ENCODE results near the gene C22orf39.
"Not testable (repeated sequence)": the region's sequence is repeated elsewhere in the genome, so short reads cannot be mapped to it uniquely, and the experiment has no call there.

C22orf39 gene

DNA sequence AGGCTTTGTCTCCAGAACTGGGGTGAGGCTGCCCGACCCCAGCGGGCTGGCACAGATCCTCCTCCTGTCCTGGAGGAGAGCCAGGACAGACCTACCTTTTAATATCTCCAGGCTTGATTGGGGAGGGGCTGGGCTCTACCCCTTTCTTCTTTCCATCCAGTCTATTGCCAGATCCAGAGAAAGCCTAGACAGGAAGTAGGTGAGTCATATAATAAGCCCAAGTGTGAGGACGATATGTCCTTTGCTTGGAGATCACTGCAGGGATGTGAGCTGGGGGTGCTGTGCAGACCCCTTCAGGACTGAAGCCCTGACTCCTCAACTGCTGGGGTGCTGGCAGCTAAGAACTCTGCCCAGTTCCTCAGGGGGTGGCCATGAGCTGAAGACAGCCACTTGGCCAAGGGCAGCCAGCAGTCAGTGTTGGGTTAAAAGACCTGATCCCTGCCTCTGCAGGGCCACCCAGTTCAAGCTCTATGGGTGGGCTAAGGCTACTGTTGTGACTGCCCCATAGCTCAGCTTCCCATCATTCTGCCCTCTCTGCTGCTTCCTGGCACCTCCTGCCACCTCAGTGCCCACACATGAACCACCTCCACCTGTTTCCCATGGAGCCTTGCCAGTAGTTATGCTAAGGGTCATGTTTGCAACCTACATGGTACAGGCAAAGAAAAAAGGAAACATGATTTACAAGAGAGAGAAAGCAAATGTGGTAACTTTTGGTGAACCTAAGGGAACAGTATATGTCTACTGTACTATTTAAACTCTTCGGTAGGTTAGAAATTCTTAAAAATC is 8.3 kb upstream of the C22orf39 start:
- in situ Hi-C loops (cut with MboI; ENCODE audit: low sequenced_read_pairs) = loop anchor here (25.0 kb wide), 1 partner anchor 493 kb away; no protein-coding TSS in a partner anchor

- in situ Hi-C loops (cut with MboI; ENCODE audit: low sequenced_read_pairs) = loop anchor here (25.0 kb wide), 1 partner anchor 493 kb away; no protein-coding TSS in a partner anchor
Observed at GRCh38 chr22:19455033-19455432, 7.5 kb upstream of the C22orf39 start.

DNA sequence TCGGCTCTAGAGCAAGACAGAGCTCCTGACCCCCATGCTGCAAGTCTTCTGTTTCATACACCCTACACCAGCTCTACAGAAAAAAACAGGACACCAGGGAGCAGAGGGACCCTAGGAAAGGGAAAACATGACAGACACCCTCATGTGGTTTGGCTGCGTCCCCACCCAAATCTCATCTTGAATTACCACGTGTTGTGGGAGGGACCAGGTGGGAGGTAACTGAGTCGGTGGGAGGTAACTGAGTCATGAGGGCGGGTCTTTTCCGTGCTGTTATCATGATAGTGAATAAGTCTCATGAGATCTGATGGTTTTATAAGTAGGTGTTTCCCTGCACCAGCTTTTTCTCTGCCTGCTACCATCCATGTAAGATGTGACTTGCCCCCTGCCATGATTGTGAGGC is 6.6 kb upstream of the C22orf39 start:
- in situ Hi-C loops (cut with MboI; ENCODE audit: low sequenced_read_pairs) = loop anchor here (25.0 kb wide), 1 partner anchor 492 kb away; no protein-coding TSS in a partner anchor

GRCh38 chr22:19453718-19454117 is 6.2 kb upstream of the C22orf39 start:
- in situ Hi-C loops (cut with MboI; ENCODE audit: low sequenced_read_pairs) = loop anchor here (25.0 kb wide), 1 partner anchor 491 kb away; no protein-coding TSS in a partner anchor

DNA sequence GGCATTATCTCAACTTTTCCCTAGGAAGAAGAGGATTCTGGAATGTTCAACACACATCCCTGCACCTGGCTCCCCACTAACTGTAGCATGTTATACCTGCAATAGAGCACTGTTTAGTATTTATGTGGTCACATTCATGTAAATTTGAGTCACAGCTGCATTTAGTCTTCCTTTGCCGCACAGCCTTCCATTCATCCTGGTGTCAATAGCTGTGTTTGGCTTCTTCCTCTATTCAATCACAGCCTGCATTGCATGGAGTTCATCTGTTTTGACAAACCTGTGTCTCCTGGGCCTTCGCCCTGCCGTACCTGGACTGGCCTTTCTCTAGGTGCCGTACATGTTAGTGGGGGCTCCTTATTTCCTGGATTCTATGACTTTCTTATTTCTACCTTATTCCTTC is 4.1 kb upstream of the C22orf39 start:
- in situ Hi-C loops (cut with MboI; ENCODE audit: low sequenced_read_pairs) = loop anchor here (25.0 kb wide), 1 partner anchor 489 kb away; no protein-coding TSS in a partner anchor

- in situ Hi-C loops (cut with MboI; ENCODE audit: low sequenced_read_pairs) = loop anchor here (25.0 kb wide), 1 partner anchor 488 kb away; no protein-coding TSS in a partner anchor
Observed at GRCh38 chr22:19450363-19451175, 3.1 kb upstream of the C22orf39 start.

DNA sequence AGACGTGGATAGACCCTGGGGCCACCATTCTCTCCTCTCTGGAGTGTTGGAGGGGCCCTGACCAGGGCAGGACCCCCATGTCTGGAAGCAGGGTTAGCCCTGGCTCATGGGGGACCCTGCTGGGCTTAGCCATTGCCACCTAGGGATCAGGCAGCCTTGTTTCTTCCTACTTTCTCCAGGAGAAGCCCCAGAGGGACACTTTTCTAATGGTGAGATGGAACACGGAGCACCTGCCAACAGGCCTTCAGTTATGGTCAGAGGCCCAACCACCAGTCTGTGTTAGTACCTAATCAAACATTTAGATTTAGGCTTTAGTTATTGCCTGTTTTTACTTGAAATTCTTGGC is 1.9 kb upstream of the C22orf39 start:
- in situ Hi-C loops (cut with MboI; ENCODE audit: low sequenced_read_pairs) = no loop called here

GRCh38 chr22:19448739-19449421 is 1.4 kb upstream of the C22orf39 start:
- in situ Hi-C loops (cut with MboI; ENCODE audit: low sequenced_read_pairs) = no loop called here

DNA sequence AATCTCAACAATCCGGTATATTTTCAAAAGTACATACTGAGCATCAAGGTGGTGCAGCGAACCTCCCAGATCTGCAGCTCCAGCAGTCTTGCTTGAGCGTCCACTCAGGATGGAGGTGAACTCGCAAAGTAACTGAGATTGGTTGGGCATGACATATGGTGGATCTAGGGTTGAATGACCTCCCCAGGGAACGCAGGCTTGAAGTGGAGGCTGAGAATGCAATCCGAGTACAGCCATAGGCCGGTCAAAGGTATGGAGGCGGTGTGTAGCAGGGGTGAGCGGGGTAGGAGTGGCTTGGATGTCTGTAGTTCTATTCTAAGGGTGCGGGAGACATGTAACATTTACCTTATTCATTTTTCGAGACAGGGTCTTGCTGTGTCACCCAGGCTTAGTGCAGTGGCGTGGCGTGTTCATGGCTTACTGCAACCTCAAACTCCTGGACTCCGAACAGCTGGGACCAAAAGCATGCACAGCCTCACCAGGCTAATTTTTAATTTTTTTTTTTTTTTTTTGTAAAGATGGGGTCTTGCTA is 631 bp upstream of the C22orf39 start:
- in situ Hi-C loops (cut with MboI; ENCODE audit: low sequenced_read_pairs) = no loop called here

DNA sequence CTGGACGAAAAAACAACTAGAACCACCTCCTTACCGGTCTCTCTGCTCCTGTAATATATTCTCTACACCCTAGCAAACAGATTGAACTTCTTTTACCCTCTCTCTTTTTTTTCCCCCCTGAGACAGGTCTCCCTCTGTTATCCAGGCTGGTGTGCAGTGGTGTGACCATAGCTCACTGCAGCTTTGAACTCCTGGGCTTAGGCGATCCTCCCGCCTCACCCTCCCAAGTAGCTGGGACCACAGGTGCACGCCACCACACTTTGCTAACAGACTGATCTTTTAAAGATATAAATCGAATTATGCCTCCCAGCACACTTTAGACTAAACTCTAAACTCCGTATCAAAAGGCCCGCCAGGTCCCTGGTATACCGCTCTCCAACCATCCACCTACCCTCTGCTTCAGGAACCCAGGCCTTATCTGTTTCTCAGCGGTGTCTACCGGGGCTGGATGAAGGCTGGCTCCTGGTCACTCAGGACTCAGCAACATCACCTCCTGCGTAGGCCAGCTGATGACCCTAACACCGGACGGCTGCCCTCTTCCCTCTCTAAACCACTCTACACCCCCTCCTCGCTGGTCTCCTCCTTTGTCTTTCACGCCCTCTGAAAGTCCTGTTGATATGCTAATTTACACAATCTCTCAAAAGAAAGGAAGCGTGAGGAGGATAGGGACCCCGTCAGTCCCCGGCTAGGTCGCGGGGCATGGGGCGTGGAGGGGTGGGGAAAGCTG is 745 bp downstream of the C22orf39 start:
- in situ Hi-C loops (cut with MboI; ENCODE audit: low sequenced_read_pairs) = no loop called here

DNA sequence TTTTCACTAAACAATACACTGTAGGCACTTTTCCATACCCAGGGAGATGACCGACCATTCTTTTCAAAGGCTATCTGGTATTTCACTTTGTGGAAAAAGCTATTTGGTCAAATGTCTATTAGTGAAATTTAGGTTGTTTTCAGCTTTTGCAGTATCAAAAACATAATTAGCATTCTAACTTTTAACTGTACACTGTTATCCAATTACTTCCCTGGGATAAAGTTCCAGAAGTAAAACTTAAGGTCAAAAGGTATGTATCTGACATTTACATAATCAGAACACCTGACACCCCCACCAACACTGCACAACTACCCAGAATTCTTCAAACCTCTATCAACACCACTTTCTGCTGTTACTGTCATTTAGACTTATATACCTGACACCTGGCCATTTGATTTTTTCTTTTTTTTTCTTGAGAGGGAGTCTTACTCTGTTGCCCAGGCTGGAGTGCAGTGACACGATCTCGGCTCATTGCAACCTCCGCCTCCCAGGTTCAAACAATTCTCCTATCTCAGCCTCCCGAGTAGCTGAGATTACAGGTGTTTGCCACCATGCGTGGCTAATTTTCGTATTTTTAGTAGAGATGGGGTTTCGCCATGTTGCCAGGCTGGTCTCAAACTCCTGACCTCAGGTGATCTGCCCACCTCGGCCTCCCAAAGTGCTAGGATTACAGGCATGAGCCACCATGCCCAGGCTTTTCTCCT is 2.1 kb downstream of the C22orf39 start:
- in situ Hi-C loops (cut with MboI; ENCODE audit: low sequenced_read_pairs) = not testable (repeated sequence)

GRCh38 chr22:19443544-19444211 is 3.8 kb downstream of the C22orf39 start:
- in situ Hi-C loops (cut with MboI; ENCODE audit: low sequenced_read_pairs) = no loop called here

DNA sequence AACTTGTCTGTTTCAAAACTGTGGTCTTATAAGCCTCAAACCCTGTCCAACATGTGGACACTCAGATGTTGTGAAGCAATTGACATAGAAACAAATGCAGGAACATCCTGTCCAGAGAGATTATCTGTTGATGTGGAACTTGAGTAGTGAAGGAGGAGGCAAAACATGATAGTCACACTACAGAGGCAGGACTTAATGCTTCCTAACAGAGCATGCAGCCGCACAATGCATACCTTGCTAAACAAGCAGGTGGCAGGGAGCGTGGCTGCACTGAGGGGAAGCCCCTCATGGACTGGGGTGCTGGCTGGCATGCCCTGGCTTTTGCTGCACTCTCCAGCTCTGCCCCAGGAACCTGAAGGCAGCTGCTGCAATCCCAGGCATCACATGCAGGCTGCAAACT is 5.3 kb downstream of the C22orf39 start:
- in situ Hi-C loops (cut with MboI; ENCODE audit: low sequenced_read_pairs) = no loop called here

DNA sequence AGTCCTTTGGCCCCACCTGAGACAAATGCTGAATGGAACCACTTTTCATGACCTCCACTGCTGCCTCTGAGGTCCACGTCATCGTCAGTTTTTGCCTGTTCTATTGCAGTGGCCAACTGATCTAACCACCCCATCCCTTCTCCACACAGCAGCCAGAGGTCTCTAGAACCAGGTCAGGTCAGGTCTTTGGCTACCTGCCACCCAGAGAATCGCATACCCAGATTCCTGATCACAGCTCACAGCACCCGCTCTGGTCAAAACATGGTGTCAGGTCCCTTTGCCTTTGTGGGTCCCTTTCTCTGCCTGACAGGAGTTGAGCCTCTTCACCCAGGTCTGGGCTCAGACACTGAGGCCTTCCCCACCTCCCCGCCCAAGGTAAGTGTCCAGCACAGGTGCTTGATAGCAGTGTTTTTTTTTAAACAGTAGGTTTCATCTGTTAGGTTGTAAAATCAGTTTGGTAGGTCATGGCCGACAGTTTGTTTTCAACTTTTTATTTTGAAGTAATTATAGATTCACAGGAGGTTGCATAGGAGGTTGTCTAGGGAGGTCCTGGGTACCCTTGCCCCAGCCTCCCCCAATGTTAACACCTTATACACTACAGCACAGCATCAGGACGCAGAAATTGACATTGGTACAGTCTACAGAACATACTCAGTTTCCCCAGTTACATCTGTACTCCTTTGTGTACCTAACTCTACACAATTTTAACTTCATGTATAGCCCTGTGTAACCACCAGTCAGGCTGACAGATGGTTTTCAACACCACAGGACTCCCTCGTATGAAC is 6.9 kb downstream of the C22orf39 start:
- in situ Hi-C loops (cut with MboI; ENCODE audit: low sequenced_read_pairs) = no loop called here

DNA sequence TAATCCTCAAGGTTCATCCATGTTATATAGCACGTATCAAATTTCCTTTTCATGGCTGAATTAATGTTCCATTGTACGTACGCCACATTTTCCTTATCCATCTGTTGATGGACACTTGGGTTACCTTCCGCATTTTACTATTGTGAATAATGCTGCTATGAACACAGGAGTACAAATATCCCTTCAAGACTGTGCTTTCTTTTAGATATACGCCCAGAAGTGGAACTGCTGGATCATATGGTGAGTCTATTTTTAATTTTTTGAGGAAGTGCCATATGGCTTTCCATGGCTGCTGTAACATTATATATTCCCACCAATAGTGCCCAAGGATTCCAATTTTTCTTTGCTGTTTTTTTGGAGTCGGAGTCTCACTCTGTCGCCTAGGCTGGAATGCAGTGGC is 9.2 kb downstream of the C22orf39 start:
- in situ Hi-C loops (cut with MboI; ENCODE audit: low sequenced_read_pairs) = no loop called here

GRCh38 chr22:19436444-19437161 is 10.9 kb downstream of the C22orf39 start:
- in situ Hi-C loops (cut with MboI; ENCODE audit: low sequenced_read_pairs) = not testable (repeated sequence)

- in situ Hi-C loops (cut with MboI; ENCODE audit: low sequenced_read_pairs) = no loop called here
Observed at GRCh38 chr22:19434829-19435580, 12.5 kb downstream of the C22orf39 start.
